GM12892 (cell line): ENCODE measurements around the gene PPM1L.

ENCODE experiments used
- POLR2A ChIP-seq: IDR thresholded peaks from 2 replicates; pipeline ENCODE4 v1.6.1; 2011; ENCODE audit warnings: low read depth, low read length, control low read depth
- POLR2AphosphoS5 ChIP-seq: IDR thresholded peaks from 2 replicates; pipeline ENCODE4 v1.6.1; 2011; ENCODE audit warnings: low read depth, low read length, control low read depth
- TAF1 ChIP-seq: IDR thresholded peaks from 2 replicates; pipeline ENCODE4 v1.6.1; 2011; ENCODE audit warnings: low read depth, mild to moderate bottlenecking, control low read depth, low read length, borderline replicate concordance

DNA sequence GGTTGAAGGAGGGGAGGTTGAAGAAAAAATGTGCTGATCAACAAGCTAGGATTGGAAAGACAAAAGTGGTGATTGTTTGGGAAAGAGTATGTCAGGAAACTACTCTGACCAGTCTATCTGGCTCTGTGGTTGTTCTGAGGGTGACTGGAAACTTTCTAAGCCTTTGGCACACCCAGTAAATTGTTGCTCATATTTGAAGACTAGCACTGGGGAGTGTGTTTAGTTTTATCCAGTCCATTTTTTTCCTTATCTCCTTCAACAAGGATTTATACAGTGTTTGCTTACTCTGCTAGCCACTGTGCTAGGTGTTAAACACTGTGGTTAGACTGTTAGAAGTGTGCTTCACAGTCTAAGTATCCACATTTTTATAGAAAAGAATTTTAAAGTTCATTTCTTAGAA lies 28.8 kb downstream of the PPM1L start:
- TF ChIP-seq POLR2A (no peak), TAF1 (no peak), POLR2AphosphoS5 (no peak)
